NCI-H2107 treated with DMSO at 0.1 percent for 48 hours (cell line): ENCODE results near the gene KRTAP2-1.
"Not testable (repeated sequence)": the region's sequence is repeated elsewhere in the genome, so short reads cannot be mapped to it uniquely, and the experiment has no call there.

Experiments
- DNase-seq: peaks from one replicate; lab custom pipeline; 2025; ENCODE audit not compliant: unreplicated experiment; lab: John Stamatoyannopoulos, UW

The KRTAP2-1 gene, protein sequence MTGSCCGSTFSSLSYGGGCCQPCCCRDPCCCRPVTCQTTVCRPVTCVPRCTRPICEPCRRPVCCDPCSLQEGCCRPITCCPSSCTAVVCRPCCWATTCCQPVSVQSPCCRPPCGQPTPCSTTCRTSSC

DNA sequence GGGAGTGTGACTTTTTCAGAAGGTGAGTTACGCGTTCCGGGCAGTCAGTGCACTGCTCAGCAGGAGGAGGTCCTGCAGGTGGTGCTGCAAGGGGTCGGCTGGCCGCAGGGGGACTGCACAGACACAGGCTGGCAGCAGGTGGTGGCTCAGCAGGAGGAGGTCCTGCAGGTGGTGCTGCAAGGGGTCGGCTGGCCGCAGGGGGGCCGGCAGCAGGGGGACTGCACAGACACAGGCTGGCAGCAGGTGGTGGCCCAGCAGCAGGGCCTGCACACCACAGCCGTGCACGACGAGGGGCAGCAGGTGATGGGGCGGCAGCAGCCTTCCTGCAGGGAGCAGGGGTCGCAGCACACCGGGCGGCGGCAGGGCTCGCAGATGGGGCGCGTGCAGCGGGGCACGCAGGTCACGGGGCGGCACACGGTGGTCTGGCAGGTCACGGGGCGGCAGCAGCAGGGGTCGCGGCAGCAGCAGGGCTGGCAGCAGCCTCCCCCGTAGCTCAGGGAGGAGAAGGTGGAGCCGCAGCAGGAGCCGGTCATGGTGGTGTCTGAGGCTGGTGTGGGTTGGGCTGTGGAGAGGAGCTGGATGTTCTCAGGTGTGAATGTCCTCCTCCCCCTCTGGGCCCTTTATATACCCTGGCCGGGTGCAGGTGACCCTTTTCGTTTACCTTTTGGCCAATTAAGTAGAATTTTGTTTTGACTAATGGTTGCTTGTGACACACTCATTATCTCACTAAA lies at the start of gene KRTAP2-1:
TSS of gene KRTAP2-1 (minus strand) at position 582 of the 731 bp plus-strand sequence. CDS start at position 533, 49 bp downstream.
- not testable (repeated sequence) for DNase-seq

DNA sequence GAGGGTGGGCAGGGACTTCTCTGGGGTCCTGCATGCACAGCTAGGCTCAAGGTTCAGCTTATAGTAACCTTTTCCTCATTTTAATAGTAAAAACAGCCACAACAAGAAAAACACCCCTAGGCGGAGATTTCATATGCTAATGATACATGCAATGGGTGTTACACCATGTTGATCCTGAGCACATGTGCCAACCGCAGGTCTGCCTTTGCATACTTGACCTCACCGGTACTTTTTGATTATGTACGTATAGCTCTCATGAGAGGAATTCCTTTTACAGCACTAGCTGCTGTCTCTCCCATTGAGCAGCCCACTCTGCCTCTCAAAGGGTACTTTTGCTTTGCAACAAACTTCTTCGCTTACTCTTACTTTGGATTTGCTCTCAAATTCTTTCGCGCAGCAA lies 48.9 kb upstream of the KRTAP2-1 start:
- no peak for DNase-seq

GRCh38 chr17:41088760-41089352 lies 41.7 kb upstream of the KRTAP2-1 start:
- not testable (repeated sequence) for DNase-seq

- not testable (repeated sequence) for DNase-seq
Observed at GRCh38 chr17:41084100-41084856, 37.2 kb upstream of the KRTAP2-1 start, which contains the start of gene KRTAP4-7. Gene KRTAP4-7 (plus strand): TSS chr17:41084150. CDS start chr17:41084207, 57 bp downstream.

GRCh38 chr17:41083427-41083826 lies 36.3 kb upstream of the KRTAP2-1 start:
- not testable (repeated sequence) for DNase-seq

- no peak for DNase-seq
Observed at GRCh38 chr17:41082626-41083025, 35.5 kb upstream of the KRTAP2-1 start.

- no peak for DNase-seq
Observed at GRCh38 chr17:41076788-41077187, 29.7 kb upstream of the KRTAP2-1 start.

GRCh38 chr17:41073676-41074075 lies 26.6 kb upstream of the KRTAP2-1 start:
- no peak for DNase-seq

- no peak for DNase-seq
Observed at GRCh38 chr17:41071606-41072360, 24.7 kb upstream of the KRTAP2-1 start.

DNA sequence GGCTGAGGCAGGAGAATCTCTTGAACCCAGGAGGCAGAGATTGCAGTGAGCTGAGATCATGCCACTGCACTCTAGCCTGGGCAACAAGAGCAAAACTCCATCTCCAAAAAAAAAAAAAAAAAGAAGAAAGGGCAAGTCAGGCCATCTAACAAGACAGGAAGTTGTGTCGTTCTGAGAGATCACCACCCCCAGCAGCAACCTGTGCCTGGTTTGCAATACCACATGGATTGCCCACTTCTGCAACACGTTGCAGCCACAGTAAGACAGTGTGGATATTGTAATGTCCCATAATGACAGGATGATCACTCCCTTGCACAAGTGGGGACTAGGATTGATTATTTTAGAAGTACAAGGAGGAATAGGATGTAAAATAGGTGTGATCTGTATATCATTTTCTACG lies 21.9 kb upstream of the KRTAP2-1 start:
- no peak for DNase-seq

DNA sequence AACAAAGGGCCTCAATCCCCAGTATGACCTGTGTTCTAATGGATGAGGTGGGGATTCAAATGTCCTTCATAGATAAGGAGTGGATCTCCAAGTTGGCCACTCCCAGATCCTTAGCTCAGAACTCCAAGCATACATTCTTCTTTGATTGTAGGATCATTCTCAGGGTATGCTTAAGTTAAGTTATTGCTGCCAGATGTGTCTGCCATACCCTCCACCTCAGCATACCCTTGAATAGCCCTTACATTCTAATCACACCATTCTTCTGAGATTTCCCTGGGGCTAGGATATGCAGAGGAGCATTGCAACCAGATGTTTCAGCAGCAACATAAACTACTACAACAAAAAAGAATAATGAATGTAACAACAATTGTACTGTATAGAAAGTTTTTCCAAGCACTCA lies 20.2 kb upstream of the KRTAP2-1 start:
- DNase-seq = no peak

DNA sequence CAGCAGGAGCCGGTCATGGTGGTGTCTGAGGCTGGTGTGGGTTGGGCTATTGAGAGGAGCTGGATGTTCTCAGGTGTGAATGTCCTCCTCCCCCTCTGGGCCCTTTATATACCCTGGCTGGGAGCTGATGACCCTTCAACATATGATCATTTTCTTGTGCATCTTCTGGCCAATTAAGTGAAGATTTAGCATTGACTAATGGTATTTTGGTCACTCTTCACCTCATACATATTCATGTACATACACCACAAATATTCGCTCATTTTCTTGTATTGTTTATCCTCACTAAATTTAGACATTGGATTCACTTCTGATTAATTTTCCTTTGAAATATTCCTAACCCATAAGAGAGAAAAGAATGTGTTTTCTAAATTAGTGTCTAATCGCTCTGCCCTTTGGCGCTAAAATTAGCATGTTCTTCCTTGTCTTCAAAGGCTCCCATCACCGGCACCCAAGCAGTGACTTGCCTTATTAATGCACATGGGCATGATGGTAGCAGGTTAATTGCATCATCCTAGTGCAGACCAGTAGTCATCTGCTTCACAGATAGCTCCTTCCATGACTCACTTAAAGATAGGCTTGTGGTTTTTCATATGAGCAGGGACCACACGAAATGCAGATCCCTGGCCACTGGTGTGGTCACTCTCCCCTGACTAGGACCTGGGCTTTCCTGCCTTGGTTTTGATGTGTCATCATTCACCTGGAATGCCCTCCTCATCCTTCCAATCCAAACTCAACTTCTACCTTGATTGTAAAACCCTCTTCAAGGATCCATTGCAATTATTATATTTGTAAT lies 18.9 kb upstream of the KRTAP2-1 start, which contains the start of gene KRTAP2-4:
TSS of gene KRTAP2-4 (minus strand) at position 51 of the 796 bp plus-strand sequence. CDS start at position 17, 34 bp downstream.
- DNase-seq = no peak

- DNase-seq = not testable (repeated sequence)
Observed at GRCh38 chr17:41065016-41065689, 18.0 kb upstream of the KRTAP2-1 start.

DNA sequence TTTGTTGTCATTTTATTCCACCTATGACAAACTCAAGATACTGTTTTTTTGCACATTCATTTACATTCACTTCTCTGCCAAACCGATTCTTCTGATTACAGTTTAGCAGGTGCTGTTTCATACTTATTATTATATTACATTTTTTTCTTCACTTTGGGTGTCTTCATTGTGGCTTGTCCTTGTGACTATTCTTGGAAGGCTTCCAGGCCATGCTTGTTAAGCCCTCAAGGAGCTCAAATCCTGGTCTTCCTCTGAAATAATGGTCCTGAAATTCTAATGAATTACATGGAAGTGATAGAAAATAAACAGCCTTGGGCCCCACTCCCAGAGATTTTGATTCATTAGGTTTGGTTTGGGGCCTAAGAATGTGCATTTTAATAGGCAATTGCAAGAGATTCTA lies 17.2 kb upstream of the KRTAP2-1 start:
- DNase-seq = no peak

DNA sequence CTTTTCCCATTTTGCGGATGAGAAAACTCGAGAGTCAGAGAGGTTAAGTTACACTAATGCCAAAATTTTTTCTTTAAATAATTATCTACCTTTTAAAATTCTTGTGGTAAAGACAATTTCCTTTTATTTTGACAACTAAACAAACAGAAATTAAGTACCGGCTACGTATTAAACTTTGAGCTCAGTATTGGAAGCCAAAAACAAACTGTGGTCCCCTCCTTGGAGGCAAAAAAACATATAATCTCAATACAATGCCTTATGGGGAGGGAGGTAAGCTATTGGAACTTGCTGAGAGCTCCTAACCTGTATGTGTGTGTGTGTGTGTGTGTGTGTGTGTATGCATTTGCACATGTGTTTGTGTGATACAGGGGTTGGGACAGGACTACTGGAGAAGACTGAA lies 16.3 kb upstream of the KRTAP2-1 start:
- no peak for DNase-seq

DNA sequence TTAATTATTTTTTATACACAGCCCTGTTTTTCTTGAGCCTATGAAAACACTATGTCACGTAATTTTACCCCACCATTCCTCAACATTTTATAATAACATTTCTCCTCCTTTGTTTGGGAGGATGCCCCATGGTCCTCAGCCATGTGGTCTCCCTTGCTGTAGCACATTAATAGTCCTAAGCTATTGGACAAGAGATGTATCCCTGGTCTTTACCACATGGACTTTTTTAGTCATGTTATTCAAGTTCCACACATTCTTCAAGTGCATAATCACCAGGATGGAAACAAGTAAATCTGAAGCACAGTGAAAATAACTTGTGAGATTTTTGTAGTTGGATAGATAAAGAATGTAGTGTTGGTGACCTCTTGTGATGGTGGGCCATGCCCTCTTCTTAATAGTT lies 14.8 kb upstream of the KRTAP2-1 start:
- no peak for DNase-seq

DNA sequence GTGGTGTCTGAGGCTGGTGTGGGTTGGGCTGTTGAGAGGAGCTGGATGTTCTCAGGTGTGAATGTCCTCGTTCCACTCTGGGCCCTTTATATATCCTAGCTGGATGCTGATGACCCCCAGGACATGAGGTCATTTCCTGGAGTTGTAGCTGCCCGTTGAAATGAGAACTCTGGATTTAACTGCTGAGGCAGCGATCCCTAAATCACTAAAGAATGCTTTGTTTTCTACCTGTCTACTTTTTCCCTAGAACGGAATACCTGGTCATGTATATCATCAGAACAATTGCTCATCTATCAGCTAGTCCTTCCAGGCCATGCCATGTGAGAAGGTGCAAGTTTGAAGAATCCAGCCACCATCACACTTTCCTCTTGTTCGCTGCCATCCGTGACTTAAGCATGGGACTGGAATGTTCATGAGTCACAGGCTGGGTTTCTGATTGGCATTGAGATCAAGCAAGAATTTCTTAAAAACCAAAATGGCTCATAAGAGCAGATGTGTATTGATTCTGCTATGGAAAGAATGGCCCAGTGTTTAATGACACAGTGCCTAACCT lies 13.0 kb upstream of the KRTAP2-1 start, which contains the start of gene KRTAP2-3:
TSS of gene KRTAP2-3 (minus strand) at position 63 of the 553 bp plus-strand sequence. CDS start 64 bp downstream, outside the sequence.
- DNase-seq = no peak

DNA sequence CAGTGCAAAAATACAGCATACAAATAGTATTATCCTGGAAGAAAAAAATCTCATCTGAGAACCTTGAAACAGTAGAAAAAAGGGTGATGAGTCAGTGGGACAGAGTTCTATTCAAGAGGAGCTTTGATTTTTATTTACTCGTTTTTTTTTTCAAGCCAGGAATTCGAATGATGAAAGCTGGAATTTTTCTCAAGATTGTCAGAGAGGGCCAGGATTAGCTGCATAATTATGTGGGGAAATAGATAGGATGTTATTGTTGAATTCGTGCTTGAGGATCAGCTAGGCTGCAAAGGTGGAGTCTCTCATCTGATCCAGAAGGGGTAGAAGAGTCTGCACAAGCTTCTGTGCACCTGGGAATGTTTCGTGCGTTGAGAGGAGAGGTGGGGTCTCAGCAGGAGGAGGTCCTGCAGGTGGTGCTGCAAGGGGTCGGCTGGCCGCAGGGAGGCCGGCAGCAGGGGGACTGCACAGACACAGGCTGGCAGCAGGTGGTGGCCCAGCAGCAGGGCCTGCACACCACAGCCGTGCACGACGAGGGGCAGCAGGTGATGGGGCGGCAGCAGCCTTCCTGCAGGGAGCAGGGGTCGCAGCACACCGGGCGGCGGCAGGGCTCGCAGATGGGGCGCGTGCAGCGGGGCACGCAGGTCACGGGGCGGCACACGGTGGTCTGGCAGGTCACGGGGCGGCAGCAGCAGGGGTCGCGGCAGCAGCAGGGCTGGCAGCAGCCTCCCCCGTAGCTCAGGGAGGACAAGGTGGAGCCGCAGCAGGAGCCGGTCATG lies 12.3 kb upstream of the KRTAP2-1 start:
- DNase-seq = not testable (repeated sequence)
